DLD1 (cell line): Measurements from ENCODE around the gene TNFRSF17.
"Not testable (repeated sequence)": the region's sequence is repeated elsewhere in the genome, so short reads cannot be mapped to it uniquely, and the experiment has no call there.

ENCODE experiments used
- in situ Hi-C: cut with HindIII; loops from 2 replicates; pipeline ENCODE4 v1.10.0; 2017; ENCODE audit warnings: low sequenced_read_pairs

TNFRSF17 gene

GRCh38 chr16:11970292-11970691 lies 5.3 kb downstream of the TNFRSF17 start:
- in situ Hi-C loops = not testable (repeated sequence)

- in situ Hi-C loops = no loop called here
Measured at GRCh38 chr16:11972128-11972527, 7.1 kb downstream of the TNFRSF17 start.

GRCh38 chr16:11973070-11973469 lies 8.1 kb downstream of the TNFRSF17 start:
- in situ Hi-C loops = no loop called here

GRCh38 chr16:11976850-11977375 lies 11.9 kb downstream of the TNFRSF17 start:
- in situ Hi-C loops = no loop called here

- in situ Hi-C loops = no loop called here
Measured at GRCh38 chr16:11977376-11978041, 12.5 kb downstream of the TNFRSF17 start.

- in situ Hi-C loops = no loop called here
Measured at GRCh38 chr16:11978080-11978479, 13.1 kb downstream of the TNFRSF17 start.

- in situ Hi-C loops = no loop called here
Measured at GRCh38 chr16:11979013-11979672, 14.1 kb downstream of the TNFRSF17 start.

- in situ Hi-C loops = no loop called here
Measured at GRCh38 chr16:11980136-11980844, 15.3 kb downstream of the TNFRSF17 start.

- in situ Hi-C loops = no loop called here
Measured at GRCh38 chr16:11985250-11985649, 20.2 kb downstream of the TNFRSF17 start.

- in situ Hi-C loops = no loop called here
Measured at GRCh38 chr16:11986521-11987057, 21.6 kb downstream of the TNFRSF17 start.

GRCh38 chr16:11988258-11988978 lies 23.4 kb downstream of the TNFRSF17 start:
- in situ Hi-C loops = no loop called here

- in situ Hi-C loops = no loop called here
Measured at GRCh38 chr16:11990702-11991390, 25.8 kb downstream of the TNFRSF17 start.

GRCh38 chr16:11992008-11992584 lies 27.1 kb downstream of the TNFRSF17 start:
- in situ Hi-C loops = no loop called here

GRCh38 chr16:11992586-11993524 lies 27.8 kb downstream of the TNFRSF17 start:
- in situ Hi-C loops = no loop called here

GRCh38 chr16:11994143-11995119 lies 29.4 kb downstream of the TNFRSF17 start:
- in situ Hi-C loops = no loop called here

- in situ Hi-C loops = no loop called here
Measured at GRCh38 chr16:11996433-11997330, 31.7 kb downstream of the TNFRSF17 start.

- in situ Hi-C loops = no loop called here
Measured at GRCh38 chr16:12000032-12000431, 35.0 kb downstream of the TNFRSF17 start.
